IMR-90 (cell line): ENCODE data around the gene UBE2M. TPM values are rescaled to one million over a fixed set of nuclear protein-coding genes. Genes with fewer than 3 reads are reported as not detected.
A peak's percentile ranks its signal among the peaks of the same experiment; 100 is the strongest.

Experiments used
- ATAC-seq: fragments of 200-7000 bp; cut with Tn5 transposase; 2 replicates; pipeline ENCODE4 v1.9.1; 2020; ENCODE audit warnings: low read depth, mild to moderate bottlenecking, moderate library complexity
- BruUV-seq: library from RNA; stranded (reverse); fragments of 400-500 nt; replicated peaks from 2 replicates; lab custom pipeline; 2021; lab: Mats Ljungman, UMichigan
- CTCF ChIA-PET: fragments of 300-600 bp; formaldehyde crosslinking; extraction: SDS; loops from one replicate; lab custom pipeline; 2021; ENCODE audit warnings: antibody characterized with exemption; lab: Yijun Ruan, JAX
- POLR2A ChIA-PET: fragments of 300-600 bp; sonication (Branson Sonifier 250); formaldehyde crosslinking; loops from one replicate; lab custom pipeline; 2022; ENCODE audit warnings: antibody characterized with exemption; ENCODE audit not compliant: unreplicated experiment; lab: Charles Lee
- DNase-seq: peaks from one replicate; pipeline ENCODE4 v3.0.0; 2013
- H2AFZ ChIP-seq: replicated peaks from 2 replicates; pipeline ENCODE3; 2013; ENCODE audit warnings: low read length, mild to moderate bottlenecking; ENCODE audit not compliant: poor library complexity
- H2AK5ac ChIP-seq: 2 replicates; pipeline ENCODE4 v1.6.1; 2013; ENCODE audit warnings: low read depth, low read length, inconsistent platforms
- H2AK9ac ChIP-seq: replicated peaks from 2 replicates; pipeline ENCODE3; 2013; ENCODE audit warnings: mild to moderate bottlenecking, low read depth, low read length, moderate library complexity; ENCODE audit not compliant: poor library complexity
- H2BK120ac ChIP-seq: 2 replicates; pipeline ENCODE4 v1.6.1; 2013; ENCODE audit warnings: low read depth, low read length, inconsistent platforms
- H2BK15ac ChIP-seq: 3 replicates; pipeline ENCODE4 v1.6.1; 2013; ENCODE audit warnings: low read depth, low read length, inconsistent platforms
- H2BK20ac ChIP-seq: 2 replicates; pipeline ENCODE4 v1.6.1; 2013; ENCODE audit warnings: low read depth, mild to moderate bottlenecking, inconsistent platforms, low read length, moderate library complexity
- H2BK5ac ChIP-seq: 2 replicates; pipeline ENCODE4 v1.6.1; 2013; ENCODE audit warnings: mild to moderate bottlenecking, low read depth, low read length, inconsistent platforms; ENCODE audit not compliant: poor library complexity, severe bottlenecking
- H3K14ac ChIP-seq: replicated peaks from 2 replicates; pipeline ENCODE4 v1.6.1; 2013; ENCODE audit warnings: low read depth, low read length, inconsistent platforms
- H3K18ac ChIP-seq: 2 replicates; pipeline ENCODE4 v1.6.1; 2013; ENCODE audit warnings: low read depth, low read length, control low read depth
- H3K23ac ChIP-seq: 2 replicates; pipeline ENCODE4 v1.6.1; 2013; ENCODE audit warnings: low read depth, low read length, inconsistent platforms
- H3K27ac ChIP-seq: 2 replicates; pipeline ENCODE4 v1.5.1; 2013; ENCODE audit warnings: mild to moderate bottlenecking, control low read depth, low read length; ENCODE audit not compliant: insufficient read depth
- H3K27me3 ChIP-seq: 2 replicates; pipeline ENCODE4 v1.6.1; 2013; ENCODE audit warnings: low read length; ENCODE audit not compliant: control insufficient read depth, insufficient read depth
- H3K36me3 ChIP-seq: 2 replicates; pipeline ENCODE4 v1.6.1; 2013; ENCODE audit warnings: low read length, mixed read lengths; ENCODE audit not compliant: control insufficient read depth, insufficient read depth
- H3K4ac ChIP-seq: 2 replicates; pipeline ENCODE4 v1.6.1; 2013; ENCODE audit warnings: low read depth, low read length, inconsistent platforms
- H3K4me1 ChIP-seq: 2 replicates; pipeline ENCODE4 v1.6.1; 2013; ENCODE audit warnings: low read length, mixed read lengths; ENCODE audit not compliant: control insufficient read depth, insufficient read depth
- H3K4me2 ChIP-seq: 2 replicates; pipeline ENCODE4 v1.6.1; 2013; ENCODE audit warnings: low read depth, mild to moderate bottlenecking, control low read depth, low read length, moderate library complexity
- H3K4me3 ChIP-seq: 2 replicates; pipeline ENCODE4 v1.5.1; 2013; ENCODE audit warnings: low read depth, mild to moderate bottlenecking, control low read depth, low read length, moderate library complexity; ENCODE audit not compliant: insufficient read depth
- H3K56ac ChIP-seq: 2 replicates; pipeline ENCODE4 v1.6.1; 2013; ENCODE audit warnings: low read length, inconsistent platforms; ENCODE audit not compliant: insufficient read depth; ENCODE audit errors: extremely low read depth
- H3K79me1 ChIP-seq, 2 experiments: 2 replicates each; pipeline ENCODE4 v1.6.1; 2013; ENCODE audit warnings: low read length in 2 of 2, inconsistent platforms in 1 of 2, low read depth in 1 of 2
- H3K9ac ChIP-seq: 2 replicates; pipeline ENCODE4 v1.6.1; 2013; ENCODE audit warnings: low read depth, low read length, control low read depth
- H3K9me1 ChIP-seq: 2 replicates; pipeline ENCODE4 v1.6.1; 2013; ENCODE audit warnings: low read length, inconsistent platforms; ENCODE audit not compliant: insufficient read depth
- H3K9me3 ChIP-seq: 2 replicates; pipeline ENCODE4 v1.6.1; 2013; ENCODE audit warnings: low read length; ENCODE audit not compliant: control insufficient read depth, insufficient read depth
- H4K20me1 ChIP-seq: 2 replicates; pipeline ENCODE4 v1.6.1; 2013; ENCODE audit warnings: low read length, inconsistent platforms; ENCODE audit not compliant: insufficient read depth
- H4K5ac ChIP-seq: 2 replicates; pipeline ENCODE4 v1.6.1; 2013; ENCODE audit warnings: mild to moderate bottlenecking, low read depth, low read length, control low read depth
- H4K8ac ChIP-seq, 2 experiments: 2 replicates each; pipeline ENCODE4 v1.6.1; 2013; ENCODE audit warnings: low read depth in 2 of 2, low read length in 2 of 2, control low read depth in 1 of 2, inconsistent platforms in 1 of 2
- H4K91ac ChIP-seq: 2 replicates; pipeline ENCODE4 v1.6.1; 2013; ENCODE audit warnings: low read depth, low read length, inconsistent platforms; ENCODE audit not compliant: insufficient read depth
- BHLHE40 ChIP-seq: fragments of 150-350 bp; IDR thresholded peaks from 2 replicates; pipeline ENCODE4 v1.6.1; 2016; ENCODE audit warnings: mild to moderate bottlenecking, low read depth, low read length
- CEBPB ChIP-seq: IDR thresholded peaks from 2 replicates; pipeline ENCODE4 v1.6.1; 2012; ENCODE audit warnings: low read depth, low read length, improper control_type of control experiment
- ELK1 ChIP-seq: fragments of 150-350 bp; IDR thresholded peaks from 2 replicates; pipeline ENCODE4 v1.6.1; 2016; ENCODE audit warnings: low read depth, mild to moderate bottlenecking, low read length, moderate library complexity, borderline replicate concordance
- FOS ChIP-seq: fragments of 150-350 bp; IDR thresholded peaks from 2 replicates; pipeline ENCODE4 v1.6.1; 2016; ENCODE audit warnings: low read depth, low read length
- MAZ ChIP-seq: IDR thresholded peaks from 2 replicates; pipeline ENCODE4 v1.6.1; 2012; ENCODE audit warnings: low read depth, mild to moderate bottlenecking, low read length, improper control_type of control experiment, moderate library complexity, borderline replicate concordance
- NFE2L2 ChIP-seq: fragments of 150-350 bp; IDR thresholded peaks from 2 replicates; pipeline ENCODE4 v1.6.1; 2016; ENCODE audit warnings: low read depth, mild to moderate bottlenecking, low read length
- POLR2A ChIP-seq: IDR thresholded peaks from 2 replicates; pipeline ENCODE4 v1.6.1; 2012; ENCODE audit warnings: mild to moderate bottlenecking, low read depth, low read length
- RCOR1 ChIP-seq: IDR thresholded peaks from 2 replicates; pipeline ENCODE4 v1.6.1; 2012; ENCODE audit warnings: mild to moderate bottlenecking, low read length, improper control_type of control experiment; ENCODE audit not compliant: insufficient replicate concordance
- RFX5 ChIP-seq: IDR thresholded peaks from 2 replicates; pipeline ENCODE4 v1.8.0; 2012; ENCODE audit warnings: low read depth, mild to moderate bottlenecking, low read length, moderate library complexity
- SMC3 ChIP-seq: fragments of 150-350 bp; IDR thresholded peaks from 2 replicates; pipeline ENCODE4 v1.6.1; 2016; ENCODE audit warnings: low read depth, mild to moderate bottlenecking, antibody characterized with exemption, low read length, moderate library complexity
- WGBS, 2 experiments: methylation state at CpG; one replicate each; pipeline versions ENCODE4 v1.1.5 to v1.1.7; 2013; ENCODE audit warnings: missing lambda C conversion rate in 2 of 2; ENCODE audit not compliant: insufficient read length in 1 of 2; ENCODE audit errors: extremely low coverage in 2 of 2; 5-methylcytosine and 5-hydroxymethylcytosine counted together
- dilution Hi-C: fragments of 300-500 bp; cut with HindIII; formaldehyde crosslinking; loops from one replicate; pipeline ENCODE4 v1.14.3; 2018; ENCODE audit warnings: low sequenced_read_pairs; ENCODE audit not compliant: unreplicated experiment
- in situ Hi-C: fragments of 300-500 bp; cut with MboI; formaldehyde crosslinking; loops from 3 replicates; pipeline ENCODE4 v1.14.3; 2019; ENCODE audit warnings: low sequenced_read_pairs, inconsistent platforms, mixed read lengths
- intact Hi-C: fragments of 100-400 bp; cut with micrococcal nuclease; formaldehyde crosslinking; loops from 2 replicates; pipeline ENCODE4 v1.10.0; 2022
- polyA plus RNA-seq, 3 experiments: library from polyadenylated mRNA; depleted of rRNA; stranded (reverse); fragments of >200 nt; gene quantifications; 2 replicates each; pipeline ENCODE4 v1.2.3, GENCODE V29; 2012; ENCODE audit warnings: low replicate concordance in 1 of 3
- total RNA-seq: library from RNA; depleted of rRNA; stranded (reverse); fragments of >200 nt; gene quantifications from 2 replicates; pipeline ENCODE4 v1.2.3, GENCODE V29; 2012
- TF ChIP-seq, protein P1 (sequence below): fragments of 150-350 bp; IDR thresholded peaks from 2 replicates; pipeline ENCODE4 v1.6.1; 2017; ENCODE audit warnings: mild to moderate bottlenecking, antibody characterized with exemption, low read length, low read depth

UBE2M gene
- total and polyA plus RNA-seq, 2 of the 4 experiments (the other 2 are of a cell fraction): 55.9 to 66.6 TPM

DNA sequence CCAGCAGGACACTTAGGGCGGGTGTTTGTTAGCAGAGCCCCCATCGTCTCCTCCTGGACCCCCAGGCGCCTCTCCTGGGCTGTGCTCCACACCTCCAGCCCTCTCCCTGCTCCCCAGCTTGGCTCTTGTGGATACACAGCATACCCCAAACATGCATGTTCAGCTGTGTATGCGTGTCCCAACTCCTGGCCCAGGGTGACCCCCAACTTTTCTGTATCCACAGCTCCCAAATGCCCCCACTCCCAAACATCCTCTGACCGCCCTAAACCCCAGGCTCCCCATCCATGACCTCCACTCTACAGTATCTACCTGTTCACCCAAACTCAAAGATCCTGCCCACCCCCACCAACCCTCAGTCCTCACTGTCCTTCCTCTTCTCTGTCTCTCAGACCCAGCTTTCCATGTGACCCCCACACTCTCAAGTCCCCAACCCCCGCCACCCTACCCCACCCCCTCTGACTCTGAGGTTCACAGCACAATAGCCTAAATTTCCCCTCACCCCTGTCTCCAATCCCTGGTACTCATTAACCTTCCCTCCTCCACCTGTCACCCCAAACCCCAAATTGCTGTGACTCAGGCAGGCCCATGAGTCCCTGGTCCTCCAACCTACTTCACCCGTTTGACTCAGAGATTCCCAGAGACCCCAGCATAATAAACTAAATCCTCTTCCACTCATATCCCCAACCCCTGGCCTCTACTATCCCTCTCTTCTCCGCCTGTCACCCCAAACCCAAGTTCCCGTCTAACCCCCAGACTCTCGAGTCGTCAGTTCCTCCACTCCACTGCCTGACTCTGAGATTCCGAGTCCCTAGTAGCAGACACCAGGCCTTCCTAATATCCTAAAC lies 968 bp downstream of the UBE2M start:
- Histone ChIP-seq H3K18ac (no peak overlapping the region), H3K4ac (peak overlapping the region; percentile 74), H3K14ac (peak overlapping the region; percentile 44), H4K8ac (peak overlapping the region; percentile 34 to 86; a peak in 1 of 4 replicates), H3K9ac (peak overlapping the region; percentile 97), H3K4me1 (peaks cover 28% of the 10 kb centered on the region), H2AFZ (no peak overlapping the region), H3K4me2 (peak overlapping the region; percentile 82), H2AK9ac (peak overlapping the region; percentile 96), H2BK5ac (peak overlapping the region; percentile 75), H3K79me1 (peaks cover 18 to 60% of the 10 kb centered on the region in 2 experiments), H3K23ac (peak overlapping the region; percentile 79), H2BK15ac (no peak overlapping the region), H3K4me3 (peak overlapping the region; percentile 81), H3K27me3 (no peaks in the 10 kb centered on the region), H4K20me1 (peaks cover 12% of the 10 kb centered on the region), H3K36me3 (peaks cover 15% of the 10 kb centered on the region), H3K9me1 (peaks cover 28% of the 10 kb centered on the region), H3K27ac (peak overlapping the region; percentile 94), H4K91ac (no peak overlapping the region; the same call in 1 of the 2 replicates), H2AK5ac (peak overlapping the region; percentile 88), H3K9me3 (no peaks in the 10 kb centered on the region), H4K5ac (no peak overlapping the region), H2BK20ac (no peak overlapping the region), H3K56ac (peak overlapping the region; percentile 87), H2BK120ac (no peak overlapping the region)
- CTCF ChIA-PET: no interaction called here
- ATAC-seq (no peak), DNase-seq (no peak)
- BruUV-seq: no TSS peak
- in situ Hi-C loops (no loop called here), intact Hi-C loops (loop anchor here (2.0 kb wide), 1 partner anchor 13 kb away; the partner anchor contains the start of gene TRIM28), dilution Hi-C loops (no loop called here)
- POLR2A ChIA-PET: no interaction called here
- no peak for TF ChIP-seq BHLHE40
- no peak for TF ChIP-seq MAZ
- TF ChIP-seq, protein P1, sequence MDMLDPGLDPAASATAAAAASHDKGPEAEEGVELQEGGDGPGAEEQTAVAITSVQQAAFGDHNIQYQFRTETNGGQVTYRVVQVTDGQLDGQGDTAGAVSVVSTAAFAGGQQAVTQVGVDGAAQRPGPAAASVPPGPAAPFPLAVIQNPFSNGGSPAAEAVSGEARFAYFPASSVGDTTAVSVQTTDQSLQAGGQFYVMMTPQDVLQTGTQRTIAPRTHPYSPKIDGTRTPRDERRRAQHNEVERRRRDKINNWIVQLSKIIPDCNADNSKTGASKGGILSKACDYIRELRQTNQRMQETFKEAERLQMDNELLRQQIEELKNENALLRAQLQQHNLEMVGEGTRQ: no peak
- no peak for TF ChIP-seq CEBPB
- no peak for TF ChIP-seq FOS
- TF ChIP-seq NFE2L2: no peak
- no peak for TF ChIP-seq RCOR1
- TF ChIP-seq POLR2A: no peak
- no peak for TF ChIP-seq ELK1
- no peak for TF ChIP-seq RFX5
- no peak for TF ChIP-seq SMC3
- WGBS, 2 experiments: 14% methylated on average over 7 of the region's 12 CpGs; no CpG with 5 or more reads in 1 of the 2 experiments
